GM18867 (cell line): ENCODE results near the gene CD160.

Experiments
- ATAC-seq: cut with Tn5 transposase; IDR thresholded peaks from one replicate; pipeline ENCODE4 v1.9.1; 2021; ENCODE audit warnings: mild to moderate bottlenecking, moderate library complexity; ENCODE audit not compliant: unreplicated experiment

The CD160 gene

DNA sequence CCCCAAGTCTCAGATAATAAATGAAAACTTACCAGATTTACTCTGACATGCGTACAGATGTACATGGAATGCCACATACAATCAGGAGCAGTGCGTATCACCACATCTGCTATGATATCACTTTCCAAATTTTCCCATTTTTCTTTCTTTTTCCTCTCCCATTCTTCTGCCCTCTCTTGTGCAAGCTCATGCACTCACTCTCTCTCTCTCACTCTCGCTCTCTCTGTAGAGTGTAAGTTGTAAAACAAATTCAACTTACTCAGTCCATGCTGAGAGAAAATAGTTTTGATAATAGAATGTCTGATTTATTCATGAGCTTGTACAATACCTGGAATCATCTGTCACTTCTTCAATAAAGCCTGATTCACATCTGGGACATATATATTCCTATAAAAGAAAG is 69.3 kb downstream of the CD160 start:
- no peak for ATAC-seq
